Measurements from ENCODE around the gene MAP2K3. TPM values are rescaled to one million over a fixed set of nuclear protein-coding genes. Genes with fewer than 3 reads are reported as not detected.

The MAP2K3 gene
- 13.9 and 25.0 TPM in 2 replicates for polyA plus RNA-seq (2011; rRNA removed)
- 53.0 and 68.6 TPM in 2 replicates for polyA plus RNA-seq (2012; cell fraction: cytosol; rRNA removed)
- 114 and 126 TPM in 2 replicates for polyA plus RNA-seq (2012; cell fraction: nucleus; rRNA removed)
- polyA plus RNA-seq (2017; fragmentation: RNase III; extraction: RNeasy Plus Mini Kit Qiagen cat#74134 plus additional on column Dnase treatment) = 36.9 to 42.8 TPM (median 37.1 TPM) in 3 replicates
- 28.0 and 35.0 TPM in 2 replicates for polyA minus RNA-seq (2011; rRNA and poly(A)+ RNA removed)

- H3K4me2 ChIP-seq = peak within 1 kb of the TSS; percentile 92
- ChIA-PET CTCF (interaction anchor here (1.9 to 9.7 kb wide), 4 partner anchors 16 to 228 kb away, joined by 7 to 121 read pairs (median 13); no protein-coding TSS in a partner anchor), POLR2A (interaction anchor here (0.8 kb wide), 1 partner anchor 72 kb away, joined by 3 read pairs; no protein-coding TSS in a partner anchor)
- H3K4me1 ChIP-seq = peaks cover 52% of the 10 kb centered on the region
- DNase-seq (ENCODE audit: low read depth in 1 of 2, low spot score in 1 of 2) = peak; percentile 98 to 100
- peak; percentile 68 for FAIRE-seq
- H3K4me3 ChIP-seq = peak within 1 kb of the TSS; percentile 78
- H3K9me3 ChIP-seq = no peaks in the 10 kb centered on the region
- ATAC-seq = peak; percentile 46 to 75
- TF ChIP-seq KDM1A (IDR thresholded peaks at IDR 0.05; ENCODE audit: low read depth) (no peak), PHF8 (IDR thresholded peaks at IDR 0.05; ENCODE audit: borderline replicate concordance, low read depth) (peak; percentile 83), FOSL2 (IDR thresholded peaks at IDR 0.05) (no peak), FOSL2 (CRISPR knock-in tag; IDR thresholded peaks at IDR 0.05) (peak; percentile 21), FOXS1 (CRISPR knock-in tag; IDR thresholded peaks at IDR 0.05) (no peak), PBX3 (IDR thresholded peaks at IDR 0.05) (peak; percentile 95), JUN (IDR thresholded peaks at IDR 0.05) (peak in 1 of 2 experiments; percentile 91; a peak in 3 of 5 replicates), MAX (IDR thresholded peaks at IDR 0.05) (peak; percentile 36; the same call in 1 of the 2 replicates), BCL3 (IDR thresholded peaks at IDR 0.05) (peak; percentile 83; the same call in 2 of the 3 replicates), RFX5 (IDR thresholded peaks at IDR 0.05) (peak; percentile 34; the same call in 1 of the 2 replicates), HES2 (IDR thresholded peaks at IDR 0.05) (no peak), POLR2A (IDR thresholded peaks at IDR 0.05; ENCODE audit: low read length) (peak; percentile 94), CHD2 (IDR thresholded peaks at IDR 0.05; ENCODE audit: low read length, partially characterized antibody) (no peak), NFE2L2 (conservative IDR thresholded peaks at IDR 0.05; ENCODE audit: low read length) (no peak), REST (IDR thresholded peaks at IDR 0.05) (0 out of 2 replicates have a peak, but pooled peaks have one; percentile 9), MAFK (IDR thresholded peaks at IDR 0.05; ENCODE audit: partially characterized antibody) (peak; percentile 84)
- H3K27ac ChIP-seq = peak within 1 kb of the TSS; percentile 76 to 89
- 0% methylated on average over 40 of the region's 88 CpGs for WGBS (ENCODE audit: missing lambda C conversion rate)
Observed at GRCh38 chr17:21284319-21285163, at the start of gene MAP2K3. TSS of gene MAP2K3 (plus strand) at chr17:21284711. CDS start at chr17:21284921, 210 bp downstream.

GRCh38 chr17:21235921-21236320 is 48.6 kb upstream of the MAP2K3 start:
- no peak for FAIRE-seq
- H3K4me3 ChIP-seq = no peak overlapping the region
- no peak overlapping the region for H3K27ac ChIP-seq
- CTCF ChIA-PET = no interaction called here
- 65% methylated on average over 1 of the region's 1 CpG for WGBS (ENCODE audit: missing lambda C conversion rate)
- no peak for ATAC-seq
- POLR2A ChIA-PET = no interaction called here
- no peak for DNase-seq (ENCODE audit: low read depth in 1 of 2, low spot score in 1 of 2)
- no peak overlapping the region for H3K4me2 ChIP-seq
- H3K4me1 ChIP-seq = no peaks in the 10 kb centered on the region
- no peaks in the 10 kb centered on the region for H3K9me3 ChIP-seq
- TF ChIP-seq ZSCAN20 (CRISPR knock-in tag; IDR thresholded peaks at IDR 0.05) (no peak), BCL3 (IDR thresholded peaks at IDR 0.05) (no peak), MAFK (IDR thresholded peaks at IDR 0.05; ENCODE audit: partially characterized antibody) (no peak), EP300 (IDR thresholded peaks at IDR 0.05) (no peak), CHD4 (IDR thresholded peaks at IDR 0.05; ENCODE audit: borderline replicate concordance) (no peak), POLR2AphosphoS2 (conservative IDR thresholded peaks at IDR 0.05; ENCODE audit: low read length) (no peak), FOSB (CRISPR knock-in tag; IDR thresholded peaks at IDR 0.05) (no peak), E2F6 (IDR thresholded peaks at IDR 0.05; ENCODE audit: borderline replicate concordance, low read depth) (no peak), TP53 (CRISPR knock-in tag; IDR thresholded peaks at IDR 0.05) (no peak), CBX8 (IDR thresholded peaks at IDR 0.05) (no peak), ELK1 (IDR thresholded peaks at IDR 0.05; ENCODE audit: low read depth, low read length) (no peak), FOSL2 (IDR thresholded peaks at IDR 0.05) (no peak), FOSL2 (CRISPR knock-in tag; IDR thresholded peaks at IDR 0.05) (no peak)
